Dermis microvascular lymphatic vessel endothelial cell (primary cell): ENCODE results near the gene TNFRSF19. TPM values are rescaled to one million over a fixed set of nuclear protein-coding genes. Genes with fewer than 3 reads are reported as not detected.
"Not testable (repeated sequence)": the region's sequence is repeated elsewhere in the genome, so short reads cannot be mapped to it uniquely, and the experiment has no call there.

Experiments used
- DNase-seq, 2 donors: peaks; one replicate each; pipeline versions ENCODE4 v3.0.0 to v3.0.0-alpha.2; 2010; ENCODE audit warnings: low read depth in 2 of 2
- total RNA-seq: library from RNA; depleted of rRNA; stranded (reverse); fragments of >200 nt; gene quantifications from 2 replicates; pipeline ENCODE4 v1.2.1, GENCODE V29; 2014

Gene TNFRSF19, protein sequence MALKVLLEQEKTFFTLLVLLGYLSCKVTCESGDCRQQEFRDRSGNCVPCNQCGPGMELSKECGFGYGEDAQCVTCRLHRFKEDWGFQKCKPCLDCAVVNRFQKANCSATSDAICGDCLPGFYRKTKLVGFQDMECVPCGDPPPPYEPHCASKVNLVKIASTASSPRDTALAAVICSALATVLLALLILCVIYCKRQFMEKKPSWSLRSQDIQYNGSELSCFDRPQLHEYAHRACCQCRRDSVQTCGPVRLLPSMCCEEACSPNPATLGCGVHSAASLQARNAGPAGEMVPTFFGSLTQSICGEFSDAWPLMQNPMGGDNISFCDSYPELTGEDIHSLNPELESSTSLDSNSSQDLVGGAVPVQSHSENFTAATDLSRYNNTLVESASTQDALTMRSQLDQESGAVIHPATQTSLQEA
- under 0.01 and 0.13 TPM in 2 replicates for total RNA-seq

DNA sequence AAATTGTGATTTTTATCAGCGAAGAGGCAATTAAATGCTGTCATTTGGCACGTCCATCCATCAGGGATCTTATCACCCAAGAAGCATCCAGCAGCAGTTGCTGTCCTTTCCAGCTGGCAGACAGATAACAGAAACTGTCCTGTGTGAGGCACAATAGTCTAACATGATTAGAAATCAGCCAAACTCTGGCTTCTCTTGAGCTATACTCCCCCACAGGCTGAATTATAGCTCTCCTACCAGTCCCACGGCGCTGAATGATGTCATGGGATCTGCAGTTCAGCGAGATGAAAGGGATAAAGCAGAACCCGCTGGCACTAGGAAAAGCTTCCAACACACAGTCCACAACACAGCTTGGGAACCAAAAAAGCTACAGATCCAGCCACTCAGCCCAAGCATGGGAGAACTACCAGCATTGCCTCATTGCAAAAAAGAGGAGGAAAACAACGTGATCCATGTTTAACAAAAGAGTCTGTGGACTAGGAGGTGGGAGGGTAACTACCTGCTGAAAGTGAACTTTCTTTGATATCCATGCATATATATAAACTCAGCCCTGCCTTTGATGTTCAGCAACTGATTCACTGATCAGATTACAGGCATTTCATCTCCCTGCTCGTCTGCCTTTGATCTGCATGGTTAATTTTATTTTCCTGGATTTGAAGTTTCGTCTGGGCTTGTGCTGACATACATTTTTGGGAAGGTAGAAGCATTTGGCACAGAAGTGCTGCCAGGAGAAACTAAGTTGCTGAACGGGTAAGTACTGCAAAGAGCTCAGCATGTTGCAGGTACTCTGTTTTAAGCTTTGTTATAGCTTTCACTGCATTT lies at the start of gene TNFRSF19:
TNFRSF19 (plus strand) TSS at position 314 of the 822 bp plus-strand sequence. CDS start 19,772 bp downstream, outside the sequence.
- DNase-seq, result no peak

DNA sequence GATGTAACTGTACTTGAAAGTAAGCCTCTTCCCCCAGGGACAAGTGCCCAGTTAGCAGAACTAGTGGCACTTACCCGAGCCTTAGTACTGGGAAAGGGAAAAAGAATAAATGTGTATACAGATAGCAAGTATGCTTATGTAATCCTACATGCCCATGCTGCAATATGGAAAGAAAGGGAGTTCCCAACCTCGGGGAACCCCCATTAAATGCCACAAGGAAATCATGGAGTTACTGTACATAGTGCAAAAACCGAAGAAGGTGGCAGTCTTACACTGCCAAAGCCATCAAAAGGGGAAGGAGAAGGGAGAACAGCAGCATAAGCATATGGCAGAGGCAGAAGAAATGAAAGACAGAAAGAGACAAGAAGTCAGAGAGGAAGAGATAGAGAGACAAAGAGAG lies 40.3 kb upstream of the TNFRSF19 start:
- DNase-seq, result not testable (repeated sequence)

- no peak for DNase-seq
Observed at GRCh38 chr13:23531446-23531845, 38.8 kb upstream of the TNFRSF19 start.

DNA sequence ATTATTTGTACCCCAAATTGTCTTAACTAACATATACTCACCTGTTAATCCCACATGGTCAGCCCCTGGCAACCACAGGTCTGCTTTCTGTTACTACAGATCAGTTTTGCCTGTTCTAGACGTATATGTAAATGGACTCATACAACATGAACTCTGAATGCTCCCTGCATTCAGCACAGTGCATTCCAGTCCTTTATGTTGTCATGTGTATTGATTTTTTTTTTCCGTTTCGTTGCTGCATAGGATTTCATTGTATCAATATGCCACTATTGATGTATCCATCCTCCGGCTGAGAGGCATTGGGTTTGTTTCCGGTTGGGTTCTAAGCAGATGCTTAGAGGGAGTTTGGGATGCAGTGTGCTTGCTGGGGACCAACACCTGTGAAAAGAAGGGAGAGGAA lies 36.1 kb upstream of the TNFRSF19 start:
- DNase-seq, result no peak

DNA sequence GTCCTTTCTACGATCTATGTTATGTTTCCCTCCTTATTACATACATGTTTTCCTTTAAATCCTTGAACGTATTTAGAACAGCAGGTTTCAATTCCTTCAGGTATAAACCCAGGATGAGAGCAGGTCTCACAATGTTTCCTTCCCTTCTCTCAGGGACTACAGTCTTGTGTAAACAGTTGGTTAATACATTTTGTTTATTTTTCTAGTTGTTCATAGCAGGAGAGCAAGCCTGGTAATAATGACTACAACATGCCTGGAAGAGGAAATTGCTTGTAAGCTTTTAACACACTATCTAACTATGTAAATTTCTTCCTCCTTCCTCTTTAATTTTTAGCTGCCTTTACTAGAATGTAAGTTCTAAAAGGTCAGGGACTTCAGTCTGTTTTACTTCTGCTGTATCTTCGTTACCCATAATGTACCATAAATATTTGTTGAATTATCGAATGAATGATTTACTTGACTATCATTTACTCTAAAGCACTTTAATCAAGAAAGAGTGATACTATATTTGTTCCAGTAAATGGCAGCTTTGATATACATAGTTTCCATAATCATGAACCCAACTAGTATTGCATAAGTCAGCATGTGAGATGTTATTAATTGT lies 28.9 kb upstream of the TNFRSF19 start:
- DNase-seq, result no peak

- no peak for DNase-seq
Observed at GRCh38 chr13:23544668-23545067, 25.5 kb upstream of the TNFRSF19 start.

GRCh38 chr13:23547000-23547590 lies 23.1 kb upstream of the TNFRSF19 start:
- no peak for DNase-seq

DNA sequence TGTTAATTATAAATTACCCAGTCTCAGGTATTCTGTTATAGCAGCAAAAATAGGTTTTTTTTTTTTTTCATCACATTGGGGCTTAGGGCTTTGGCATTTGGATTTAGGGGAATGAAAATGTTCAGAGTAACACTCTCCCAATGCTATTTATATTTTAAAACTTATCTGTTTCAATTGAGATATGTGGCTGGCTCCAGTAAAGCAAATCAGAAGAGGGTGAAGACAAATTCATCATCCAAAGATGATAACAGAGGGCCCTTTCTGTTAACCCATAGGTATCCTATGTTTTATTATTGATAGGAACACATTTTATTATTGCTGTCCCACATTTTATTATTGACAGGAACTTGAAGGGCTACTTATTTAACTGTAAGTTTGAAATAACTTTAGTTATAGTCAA lies 20.5 kb upstream of the TNFRSF19 start:
- DNase-seq, result no peak

DNA sequence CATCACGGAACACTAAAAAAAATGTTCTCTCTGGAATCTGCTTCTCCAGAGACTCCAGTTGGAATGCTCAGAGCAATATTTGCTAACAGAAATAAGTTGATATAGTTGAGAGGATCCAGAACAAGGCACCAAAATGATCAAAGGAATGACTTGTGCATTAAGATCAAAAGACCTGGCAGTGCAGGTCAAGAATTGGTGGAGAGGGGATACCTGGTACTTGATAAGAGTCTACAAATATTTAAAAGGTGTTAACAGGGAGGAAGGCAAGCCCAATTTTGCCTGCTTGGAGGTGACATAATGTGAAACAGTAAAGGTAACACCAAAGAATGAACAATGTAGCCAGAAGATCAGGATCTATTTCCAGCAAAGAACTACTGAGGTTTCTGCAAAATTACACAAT lies 20.0 kb upstream of the TNFRSF19 start:
- DNase-seq, result no peak

DNA sequence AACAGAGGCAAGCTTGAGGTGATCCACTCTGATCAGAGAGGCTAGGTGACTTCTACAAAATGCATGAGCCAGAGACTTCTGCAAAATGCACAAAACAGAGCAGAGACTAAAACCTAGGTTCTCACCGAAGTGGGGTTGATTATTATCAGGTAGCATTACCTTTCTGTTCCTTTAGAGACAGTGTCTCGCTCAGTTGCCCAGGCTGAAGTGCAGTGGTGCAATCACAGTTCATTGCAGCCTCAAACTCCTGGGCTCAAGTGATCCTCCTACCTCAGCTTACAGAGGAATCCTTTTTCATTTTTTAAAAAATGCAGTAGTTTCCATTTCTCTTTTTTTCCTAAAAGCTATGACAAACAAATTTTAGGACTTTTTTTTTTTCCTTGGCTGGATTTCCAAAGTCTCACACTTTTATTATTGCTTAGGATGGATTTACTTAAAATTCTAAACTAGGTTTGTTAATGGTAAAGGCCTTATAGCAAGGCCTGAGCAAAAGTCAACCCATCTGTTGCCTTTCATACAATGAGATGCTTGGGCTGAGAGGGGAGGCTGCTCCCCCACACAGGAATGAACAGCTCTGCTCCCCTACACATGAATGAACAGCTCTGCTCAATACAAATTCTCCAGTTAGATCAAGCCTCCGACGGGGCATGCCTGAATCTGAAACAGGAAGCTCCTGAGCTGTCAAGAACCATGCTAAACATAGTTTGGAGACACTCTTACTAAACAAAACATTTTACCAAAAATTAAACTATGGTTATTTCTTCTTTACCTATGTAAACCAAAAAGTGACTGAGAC lies 18.8 kb upstream of the TNFRSF19 start:
- no peak for DNase-seq

DNA sequence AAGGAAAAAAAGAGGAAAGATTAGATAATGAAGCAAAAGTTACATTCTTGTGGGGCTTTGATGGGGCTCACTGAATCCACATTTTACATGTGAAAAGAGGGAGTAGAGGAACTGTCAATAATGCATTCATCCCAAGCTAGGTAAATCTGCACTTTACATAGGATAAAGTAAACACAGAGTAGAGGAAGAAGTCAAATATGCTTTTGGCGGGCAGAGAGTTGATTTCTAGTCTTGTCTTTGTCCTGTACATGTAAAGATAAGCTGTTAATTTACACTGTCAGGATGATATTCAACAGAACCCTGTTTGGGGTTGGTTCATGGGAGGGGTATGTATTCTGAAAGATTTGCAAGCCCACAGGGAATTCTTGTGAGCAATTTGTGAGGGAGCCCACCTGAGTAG lies 18.0 kb upstream of the TNFRSF19 start:
- DNase-seq, result no peak

- DNase-seq, result no peak
Observed at GRCh38 chr13:23552661-23553060, 17.6 kb upstream of the TNFRSF19 start.

DNA sequence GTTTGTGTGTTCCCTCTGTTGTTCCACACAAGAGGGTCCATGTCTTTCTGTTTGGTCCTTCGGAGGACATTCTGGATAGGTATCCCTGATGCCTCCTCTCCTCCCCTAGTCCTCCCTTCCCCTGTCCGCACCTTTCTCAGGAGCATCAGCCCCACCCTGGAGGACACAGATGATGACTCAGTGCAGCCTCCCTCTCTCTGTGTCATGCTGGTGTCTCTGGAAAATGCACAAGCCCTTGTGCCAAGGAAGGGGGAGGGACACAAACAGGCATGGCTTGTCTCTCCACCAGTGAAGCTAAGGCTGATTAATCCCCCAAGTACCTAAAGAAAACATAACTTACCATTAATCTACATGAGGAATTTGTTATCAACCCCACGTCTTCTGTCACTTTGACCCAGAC lies 16.2 kb upstream of the TNFRSF19 start:
- no peak for DNase-seq

GRCh38 chr13:23557043-23557442 lies 13.2 kb upstream of the TNFRSF19 start:
- DNase-seq, result no peak

DNA sequence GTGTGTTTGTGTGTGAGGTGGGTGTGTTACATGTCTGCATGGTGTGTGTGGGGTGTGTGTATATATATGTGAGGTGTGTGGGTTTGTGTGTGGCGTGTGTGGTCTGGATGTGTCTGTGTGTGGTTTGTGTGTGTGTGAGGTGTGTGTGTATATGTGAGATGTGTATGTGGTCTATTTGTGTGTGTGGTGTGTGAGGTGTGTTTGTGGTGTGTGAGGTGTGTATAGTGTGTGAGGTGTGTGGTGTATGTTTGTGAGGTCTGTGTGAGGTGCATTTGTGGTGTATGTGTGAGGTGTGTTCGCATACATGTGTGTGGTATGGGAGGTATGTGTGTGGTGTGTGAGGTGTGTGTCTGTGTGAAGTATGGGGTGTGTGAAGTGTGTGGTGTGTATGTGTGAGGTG lies 12.5 kb upstream of the TNFRSF19 start:
- DNase-seq, result no peak

DNA sequence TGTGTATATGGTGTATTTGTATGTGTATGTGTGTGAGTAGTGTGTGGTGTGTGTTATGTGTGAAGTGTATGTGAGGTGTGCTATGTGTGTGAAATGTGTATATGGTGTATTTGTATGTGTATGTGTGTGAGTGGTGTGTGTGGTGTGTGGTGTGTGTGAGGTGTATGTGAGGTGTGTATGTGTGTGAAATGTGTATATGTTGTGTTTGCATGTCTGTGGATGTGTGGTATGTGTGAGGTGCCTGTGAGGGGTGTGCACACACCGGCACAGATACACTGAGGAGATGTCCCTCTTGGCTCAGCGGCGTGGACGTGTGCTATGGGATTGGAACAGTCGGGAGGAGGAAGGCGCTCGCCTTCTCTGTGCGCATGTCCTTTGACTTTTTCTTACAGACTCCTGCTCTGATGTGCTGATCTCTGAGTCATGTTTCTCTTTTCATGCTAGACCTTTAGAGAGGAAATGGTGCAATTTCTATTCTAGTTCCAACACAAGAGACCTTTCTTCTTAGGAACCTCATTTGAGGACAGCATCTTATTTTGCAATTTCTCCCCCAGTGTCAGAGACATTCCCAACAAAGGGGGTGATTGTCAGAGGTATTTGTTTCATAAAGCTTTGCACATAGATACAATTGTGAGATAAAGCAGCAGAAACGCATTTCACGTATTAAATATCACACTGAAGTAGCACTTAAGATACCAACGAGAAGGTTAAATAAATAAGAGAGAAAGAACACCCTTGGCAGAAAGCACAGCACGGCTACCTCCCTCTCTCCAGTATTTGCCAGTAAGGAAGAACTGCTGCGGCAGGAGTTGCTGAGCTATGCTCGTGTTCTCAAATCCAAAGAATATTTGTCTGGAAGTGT lies 11.3 kb upstream of the TNFRSF19 start:
- DNase-seq, result peak in 1 of 2 donors; percentile 41

- DNase-seq, result no peak
Observed at GRCh38 chr13:23560571-23561089, 9.6 kb upstream of the TNFRSF19 start.

GRCh38 chr13:23561261-23561660 lies 9.0 kb upstream of the TNFRSF19 start:
- DNase-seq, result no peak

- no peak for DNase-seq
Observed at GRCh38 chr13:23563085-23563845, 6.9 kb upstream of the TNFRSF19 start.
